ENCODE results near the gene EEF1AKMT3.
A peak's percentile ranks its signal among the peaks of the same experiment; 100 is the strongest.
"Not testable (repeated sequence)": the region's sequence is repeated elsewhere in the genome, so short reads cannot be mapped to it uniquely, and the experiment has no call there.

EEF1AKMT3 gene

GRCh38 chr12:57769594-57769993 lies 2.8 kb upstream of the EEF1AKMT3 start:
- TF ChIP-seq CTCF (IDR thresholded peaks at IDR 0.05; ENCODE audit: low read depth, low read length, missing control alignments): no peak

GRCh38 chr12:57770734-57771133 lies 1.7 kb upstream of the EEF1AKMT3 start:
- in situ Hi-C loops (cut with HindIII; ENCODE audit: low pct_ligation_motif_present, low sequenced_read_pairs): no loop called here
- H3K36me3 ChIP-seq (replicated peaks): peaks cover 10% of the 10 kb centered on the region
- H3K4me3 ChIP-seq (ENCODE audit: low read depth, low read length): no peak overlapping the region
- H3K27ac ChIP-seq: no peak overlapping the region
- no peak for TF ChIP-seq CTCF (IDR thresholded peaks at IDR 0.05; ENCODE audit: low read depth, low read length, missing control alignments)
- H3K27me3 ChIP-seq (replicated peaks): peaks cover 6% of the 10 kb centered on the region
- DNase-seq: no peak

More at GRCh38 chr12:57769594-57769993, 2.8 kb upstream of the EEF1AKMT3 start:
- Histone ChIP-seq H3K4me3 (ENCODE audit: low read depth, low read length) (no peak overlapping the region), H3K27ac (no peak overlapping the region), H3K36me3 (replicated peaks) (peaks cover 10% of the 10 kb centered on the region), H3K27me3 (replicated peaks) (peaks cover 18% of the 10 kb centered on the region)
- in situ Hi-C loops (cut with HindIII; ENCODE audit: low pct_ligation_motif_present, low sequenced_read_pairs): no loop called here
- DNase-seq: no peak

GRCh38 chr12:57771236-57771872 lies 1.1 kb upstream of the EEF1AKMT3 start:
- peak; percentile 91 for DNase-seq
- H3K4me3 ChIP-seq (ENCODE audit: low read depth, low read length): peak overlapping the region; percentile 97
- no peak for TF ChIP-seq CTCF (IDR thresholded peaks at IDR 0.05; ENCODE audit: low read depth, low read length, missing control alignments)
- H3K27me3 ChIP-seq (replicated peaks): peaks cover under 1% of the 10 kb centered on the region
- peaks cover 10% of the 10 kb centered on the region for H3K36me3 ChIP-seq (replicated peaks)
- in situ Hi-C loops (cut with HindIII; ENCODE audit: low pct_ligation_motif_present, low sequenced_read_pairs): no loop called here
- H3K27ac ChIP-seq: peak overlapping the region; percentile 91

- in situ Hi-C loops (cut with HindIII; ENCODE audit: low pct_ligation_motif_present, low sequenced_read_pairs): no loop called here
- peak; percentile 98 for DNase-seq
- no peaks in the 10 kb centered on the region for H3K27me3 ChIP-seq (replicated peaks)
- peak within 1 kb of the TSS; percentile 91 for H3K27ac ChIP-seq
- peak within 1 kb of the TSS; percentile 97 for H3K4me3 ChIP-seq (ENCODE audit: low read depth, low read length)
- TF ChIP-seq CTCF (IDR thresholded peaks at IDR 0.05; ENCODE audit: low read depth, low read length, missing control alignments): no peak
- H3K36me3 ChIP-seq (replicated peaks): peaks cover 10% of the 10 kb centered on the region
Measured at GRCh38 chr12:57771873-57772428, 463 bp upstream of the EEF1AKMT3 start, which contains the start of gene METTL1. Gene METTL1 (minus strand): TSS chr12:57772105. CDS start chr12:57772083, 22 bp downstream.

- H3K27me3 ChIP-seq (replicated peaks); H3K4me3 ChIP-seq (ENCODE audit: low read depth, low read length); H3K27ac ChIP-seq; in situ Hi-C loops (cut with HindIII; ENCODE audit: low pct_ligation_motif_present, low sequenced_read_pairs); H3K36me3 ChIP-seq (replicated peaks); DNase-seq: not testable (repeated sequence)
Measured at GRCh38 chr12:57774634-57775033, 2.2 kb downstream of the EEF1AKMT3 start.

GRCh38 chr12:57775044-57775443 lies 2.6 kb downstream of the EEF1AKMT3 start:
- peaks cover 4% of the 10 kb centered on the region for H3K36me3 ChIP-seq (replicated peaks)
- H3K27ac ChIP-seq: no peak overlapping the region
- DNase-seq: no peak
- in situ Hi-C loops (cut with HindIII; ENCODE audit: low pct_ligation_motif_present, low sequenced_read_pairs): no loop called here
- no peaks in the 10 kb centered on the region for H3K27me3 ChIP-seq (replicated peaks)
- no peak for TF ChIP-seq CTCF (IDR thresholded peaks at IDR 0.05; ENCODE audit: low read depth, low read length, missing control alignments)
- no peak overlapping the region for H3K4me3 ChIP-seq (ENCODE audit: low read depth, low read length)

All from brain microvascular endothelial cell (primary cell).